T47D (cell line): ENCODE results near the gene NTM.

ENCODE experiments used
- DNase-seq, 2 experiments: peaks; one replicate each; pipeline versions ENCODE4 v3.0.0 to v3.0.0-alpha.2; 2011 to 2012; ENCODE audit warnings: low read depth in 1 of 2, low spot score in 1 of 2
- JUND ChIP-seq: IDR thresholded peaks from 2 replicates; pipeline ENCODE4 v1.6.1; 2012; ENCODE audit warnings: low read depth
- in situ Hi-C: cut with HindIII; loops from 2 replicates; pipeline ENCODE4 v1.10.0; 2016; ENCODE audit warnings: low sequenced_read_pairs, low pct_unique_long_range_greater_than_20kb

Gene NTM

DNA sequence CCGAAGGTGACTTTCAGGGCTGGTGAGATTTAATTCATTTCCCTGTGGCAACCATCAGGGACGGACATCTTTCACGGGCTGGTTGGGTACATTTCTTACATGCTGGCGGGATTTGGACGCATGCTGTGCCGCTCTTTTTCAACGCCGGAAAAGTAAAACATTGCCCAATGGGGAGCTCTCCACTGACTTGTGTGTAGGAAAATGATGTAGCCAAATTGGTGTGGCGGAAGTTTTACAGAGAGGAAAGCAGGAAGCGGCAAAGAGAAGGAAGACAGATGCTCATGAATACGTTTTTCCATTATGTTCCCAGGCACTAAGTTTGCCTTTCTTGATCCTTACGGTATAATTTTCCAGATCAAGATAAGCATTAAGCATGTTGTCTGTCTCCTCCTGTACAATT is 375.8 kb downstream of the NTM start:
- no peak for DNase-seq
- in situ Hi-C loops = no loop called here
- TF ChIP-seq JUND = no peak

DNA sequence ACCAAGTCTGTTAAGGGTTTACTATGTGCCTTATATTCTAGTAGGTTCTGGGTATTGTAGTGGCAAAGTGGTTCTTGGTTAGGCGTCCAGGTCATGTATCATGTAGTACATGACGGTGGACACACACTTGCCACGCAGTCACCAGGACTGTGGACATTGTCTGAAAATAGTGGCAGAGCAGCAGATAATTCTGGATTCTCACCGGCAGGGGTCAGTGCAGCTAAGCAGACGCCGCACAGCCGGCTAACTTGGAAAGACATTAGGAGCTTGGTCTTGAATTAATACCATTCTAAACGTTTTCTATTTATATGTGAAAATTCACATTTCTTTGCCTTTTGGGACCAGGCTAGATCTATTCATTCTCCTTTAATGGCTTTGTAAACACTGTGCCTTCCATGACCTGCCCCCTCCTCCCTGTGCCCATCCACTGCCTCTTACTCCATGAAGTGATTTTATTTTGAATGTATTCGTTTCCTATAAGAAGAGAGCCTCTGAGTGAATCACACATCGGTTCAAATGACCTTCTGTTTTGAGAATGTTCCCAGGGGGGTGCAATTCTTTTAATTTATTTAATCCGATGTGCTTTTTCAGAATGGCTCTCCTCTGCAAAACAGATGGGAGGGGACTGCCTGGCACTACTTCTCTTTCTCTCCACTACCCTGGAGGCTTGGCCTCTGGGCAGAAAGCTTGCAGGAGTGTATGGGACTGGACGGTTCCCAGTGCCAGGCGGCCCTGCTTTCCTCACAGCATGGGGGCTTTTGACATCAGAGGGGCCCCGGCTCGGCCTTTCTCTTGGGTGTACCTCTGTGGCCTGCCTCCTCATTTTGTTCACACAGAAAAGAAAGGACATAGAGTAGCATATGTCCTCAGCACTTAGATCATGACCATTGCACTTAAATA is 378.0 kb downstream of the NTM start:
- TF ChIP-seq JUND = no peak
- peak; percentile 67 to 79 for DNase-seq
- in situ Hi-C loops = no loop called here

GRCh38 chr11:131749101-131749500 is 378.7 kb downstream of the NTM start:
- DNase-seq = no peak
- no peak for TF ChIP-seq JUND
- in situ Hi-C loops = no loop called here

- TF ChIP-seq JUND = no peak
- in situ Hi-C loops = no loop called here
- DNase-seq = no peak
Observed at GRCh38 chr11:131750152-131750551, 379.7 kb downstream of the NTM start.

GRCh38 chr11:131750692-131751091 is 380.3 kb downstream of the NTM start:
- DNase-seq = no peak
- in situ Hi-C loops = no loop called here
- no peak for TF ChIP-seq JUND

DNA sequence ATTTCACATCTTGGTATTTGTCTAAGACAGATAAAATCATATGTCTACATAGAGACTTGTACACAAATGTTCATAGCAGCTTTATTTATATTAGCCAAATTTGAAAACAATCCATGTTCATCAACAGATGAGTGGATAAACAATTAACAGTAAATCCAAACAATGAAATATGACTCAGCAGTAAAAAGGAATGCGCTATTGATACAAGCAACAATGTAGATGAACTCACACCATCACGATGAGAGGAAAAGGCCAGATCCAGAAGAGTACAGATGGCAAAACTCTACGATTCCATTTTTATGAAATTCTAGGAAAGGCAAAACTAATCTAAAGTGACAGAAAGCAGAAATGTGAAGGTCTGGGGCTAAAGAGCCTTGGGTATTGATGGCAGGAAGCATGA is 384.3 kb downstream of the NTM start:
- in situ Hi-C loops = no loop called here
- peak in 1 of 2 experiments; percentile 15 for DNase-seq

GRCh38 chr11:131756479-131757110 is 386.2 kb downstream of the NTM start:
- in situ Hi-C loops = no loop called here
- no peak for DNase-seq
- no peak for TF ChIP-seq JUND

More for the DNA sequence above, 384.3 kb downstream of the NTM start:
- TF ChIP-seq JUND = no peak

DNA sequence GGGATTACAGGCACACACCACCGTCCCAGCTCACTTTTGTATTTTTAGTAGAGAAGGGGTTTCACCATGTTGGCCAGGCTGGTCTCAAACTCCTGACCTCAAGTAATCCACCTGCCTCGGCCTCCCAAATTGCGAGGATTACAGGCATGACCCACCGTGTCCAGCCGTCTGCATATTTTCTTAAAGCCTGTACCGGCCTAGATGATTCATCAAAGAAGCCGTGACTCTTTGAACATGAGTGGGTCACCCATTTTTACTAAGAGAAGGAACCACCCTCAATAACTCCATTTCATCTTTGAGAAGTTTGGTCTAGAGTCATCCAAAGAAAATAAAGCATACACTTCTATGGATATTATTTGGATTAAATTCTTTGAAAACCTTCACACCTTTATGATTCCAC is 388.3 kb downstream of the NTM start:
- no peak for DNase-seq
- in situ Hi-C loops = no loop called here
- no peak for TF ChIP-seq JUND

DNA sequence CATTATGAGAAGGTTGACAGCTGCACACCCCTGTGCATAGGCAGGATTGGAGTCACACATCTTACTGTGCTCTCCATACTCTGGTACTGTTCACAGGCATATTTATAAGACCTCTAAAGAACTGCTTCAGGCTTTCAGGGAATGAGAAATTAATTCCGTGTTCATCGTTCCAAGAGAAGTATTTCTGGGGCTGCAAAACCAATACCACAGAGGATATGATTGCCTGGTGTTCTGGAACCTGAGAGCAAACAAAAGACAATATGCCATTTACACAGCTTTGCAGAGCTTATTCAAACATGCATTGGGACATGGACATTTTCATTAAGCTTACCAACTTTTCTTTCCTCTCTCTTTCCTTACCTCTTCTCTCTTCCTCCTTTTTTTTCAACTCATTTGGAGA is 388.7 kb downstream of the NTM start:
- TF ChIP-seq JUND = no peak
- in situ Hi-C loops = no loop called here
- no peak for DNase-seq

DNA sequence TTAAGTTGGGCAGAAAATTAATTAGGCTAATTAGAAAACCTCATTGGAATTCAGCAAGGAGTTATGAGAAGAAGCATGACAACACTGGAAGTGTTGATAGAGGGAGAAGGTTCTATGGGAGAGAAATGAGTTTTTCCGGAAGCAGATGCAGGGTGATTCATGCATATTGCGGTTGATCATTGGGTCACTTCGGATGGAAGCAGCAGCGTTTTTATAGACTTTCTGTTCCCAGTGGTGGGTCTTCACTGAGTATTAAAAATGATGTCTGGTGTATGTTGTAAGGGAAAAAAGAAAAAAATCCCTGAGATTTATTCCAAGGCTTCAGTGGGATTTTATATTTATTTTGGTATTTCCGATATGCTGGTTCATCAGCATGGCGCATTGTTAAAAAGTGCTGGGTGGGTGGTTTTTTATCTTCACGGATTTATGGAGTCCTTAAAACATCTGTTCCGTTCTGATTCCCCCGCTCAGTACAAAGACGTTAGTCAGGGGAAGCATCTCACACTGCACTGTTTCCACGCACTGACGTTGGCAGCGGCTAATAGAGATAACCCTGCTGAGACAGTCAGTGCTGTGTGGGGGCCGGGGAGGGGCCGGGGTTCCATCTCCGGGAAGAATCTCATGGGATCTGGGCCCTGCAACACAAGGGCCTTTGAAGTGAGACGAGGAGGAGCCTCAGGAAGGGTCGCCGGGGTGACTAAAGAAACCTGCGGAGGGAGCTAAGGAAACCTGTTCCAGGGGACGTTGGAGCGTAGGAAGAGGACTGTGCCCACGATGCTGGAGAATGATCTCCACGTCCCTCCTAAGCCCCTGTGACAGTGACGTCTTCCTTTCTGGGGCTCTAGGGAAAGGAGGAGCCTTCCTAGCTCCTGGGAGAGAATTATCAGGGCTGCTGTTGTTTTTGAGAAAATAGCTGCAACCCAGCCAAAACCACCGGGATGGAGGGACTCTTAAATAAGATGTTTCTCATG is 390.0 kb downstream of the NTM start:
- in situ Hi-C loops = no loop called here
- no peak for DNase-seq
- no peak for TF ChIP-seq JUND

- in situ Hi-C loops = no loop called here
- DNase-seq = no peak
- no peak for TF ChIP-seq JUND
Observed at GRCh38 chr11:131762346-131763110, 392.1 kb downstream of the NTM start.

GRCh38 chr11:131763193-131763890 is 392.9 kb downstream of the NTM start:
- no peak for DNase-seq
- in situ Hi-C loops = no loop called here
- TF ChIP-seq JUND = no peak
